HepG2 (cell line): ENCODE results near the gene TCAIM. TPM values are rescaled to one million over a fixed set of nuclear protein-coding genes. Genes with fewer than 3 reads are reported as not detected.

ENCODE experiments used
- EZH2 ChIP-seq: conservative IDR thresholded peaks from 2 replicates; pipeline ENCODE4 v1.6.1; 2012; ENCODE audit warnings: mild to moderate bottlenecking, low read depth, low read length, moderate library complexity
- KLF12 ChIP-seq: sonication (generic); formaldehyde crosslinking; IDR thresholded peaks from 2 replicates; pipeline ENCODE4 v1.4.0; 2020; ENCODE audit warnings: missing genetic modification reagents, borderline replicate concordance
- SOX13 ChIP-seq, 3 experiments: fragments of 450-650 bp in 1 of 3; sonication (generic) in 1 of 3; formaldehyde crosslinking in 1 of 3; IDR thresholded peaks in 2 of 3; conservative IDR thresholded peaks in 1 of 3; 2 replicates each; pipeline versions ENCODE4 v1.5.0 to v1.6.1; 2016 to 2020; ENCODE audit warnings: antibody characterized with exemption in 1 of 3, mild to moderate bottlenecking in 1 of 3, missing compliant biosample characterization in 1 of 3, missing genetic modification reagents in 1 of 3, moderate library complexity in 1 of 3
- YEATS4 ChIP-seq: sonication (generic); formaldehyde crosslinking; IDR thresholded peaks from 2 replicates; pipeline ENCODE4 v1.4.0; 2020; ENCODE audit warnings: missing genetic modification reagents, borderline replicate concordance
- ZMYM4 ChIP-seq: sonication (generic); formaldehyde crosslinking; IDR thresholded peaks from 2 replicates; pipeline ENCODE4 v1.8.1; 2023; ENCODE audit warnings: mild to moderate bottlenecking, missing genetic modification reagents
- ZNF121 ChIP-seq: sonication (generic); formaldehyde crosslinking; IDR thresholded peaks from 2 replicates; pipeline ENCODE4 v1.5.0; 2020; ENCODE audit warnings: mild to moderate bottlenecking, missing genetic modification reagents
- ZNF326 ChIP-seq: sonication (generic); formaldehyde crosslinking; IDR thresholded peaks from 2 replicates; pipeline ENCODE4 v1.4.0; 2020; ENCODE audit warnings: missing genetic modification reagents, borderline replicate concordance
- ZNF432 ChIP-seq: sonication (generic); formaldehyde crosslinking; IDR thresholded peaks from 2 replicates; pipeline ENCODE4 v1.5.0; 2020; ENCODE audit warnings: missing genetic modification reagents, mild to moderate bottlenecking, borderline replicate concordance
- ZNF589 ChIP-seq: sonication (generic); formaldehyde crosslinking; conservative IDR thresholded peaks from 2 replicates; pipeline ENCODE4 v1.8.0; 2022; ENCODE audit warnings: mild to moderate bottlenecking, moderate library complexity, missing genetic modification reagents
- ZNF7 ChIP-seq: IDR thresholded peaks from 2 replicates; pipeline ENCODE4 v1.6.1; 2016; ENCODE audit warnings: missing biosample characterization, missing genetic modification reagents
- ZNF816 ChIP-seq: sonication (generic); formaldehyde crosslinking; IDR thresholded peaks from 2 replicates; pipeline ENCODE4 v1.8.0; 2022; ENCODE audit warnings: missing genetic modification reagents, mild to moderate bottlenecking, borderline replicate concordance
- ZSCAN21 ChIP-seq: sonication (generic); formaldehyde crosslinking; IDR thresholded peaks from 2 replicates; pipeline ENCODE4 v1.8.0; 2022; ENCODE audit warnings: mild to moderate bottlenecking, missing genetic modification reagents, moderate library complexity, borderline replicate concordance
- polyA plus RNA-seq, 8 experiments: library from polyadenylated mRNA; depleted of rRNA in 3 of 8; stranded (reverse) in 7 of 8; unstranded in 1 of 8; fragments of >200 nt; fragmentation: Illumina TruSeq in 4 of 8; extraction: Trizol in 4 of 8; gene quantifications; 2 replicates each; pipeline versions ENCODE4 v1.2.1 to v1.2.3, GENCODE V29; 2011 to 2016; ENCODE audit warnings: low read depth in 4 of 8, missing spikeins in 1 of 8, mixed read lengths in 1 of 8; ENCODE audit not compliant: insufficient read depth in 1 of 8
- total RNA-seq, 5 experiments: library from RNA; depleted of rRNA; stranded (reverse); fragments of >200 nt; fragmentation: Illumina TruSeq; extraction: Trizol; gene quantifications; 2 replicates each; pipeline ENCODE4 v1.2.3, GENCODE V29; 2016; ENCODE audit warnings: low read depth in 1 of 5
- TF ChIP-seq, protein P1 (sequence below): sonication (generic); formaldehyde crosslinking; IDR thresholded peaks from 2 replicates; pipeline ENCODE4 v1.8.1; 2022; ENCODE audit warnings: low read depth, mild to moderate bottlenecking, missing genetic modification reagents
- TF ChIP-seq, protein P2 (sequence below): sonication (generic); formaldehyde crosslinking; conservative IDR thresholded peaks from 2 replicates; pipeline ENCODE4 v1.8.0; 2022; ENCODE audit warnings: missing genetic modification reagents
- TF ChIP-seq, protein P3 (sequence below): IDR thresholded peaks from 2 replicates; pipeline ENCODE4 v1.6.1; 2016; ENCODE audit warnings: low read depth
- TF ChIP-seq, protein P4 (sequence below): sonication (generic); formaldehyde crosslinking; IDR thresholded peaks from 2 replicates; pipeline ENCODE4 v1.8.1; 2022; ENCODE audit warnings: mild to moderate bottlenecking, missing genetic modification reagents
- TF ChIP-seq, protein P5 (sequence below): sonication (generic); formaldehyde crosslinking; IDR thresholded peaks from 2 replicates; pipeline ENCODE4 v1.4.0; 2020; ENCODE audit warnings: missing genetic modification reagents
- TF ChIP-seq, protein P6 (sequence below): sonication (generic); formaldehyde crosslinking; IDR thresholded peaks from 2 replicates; pipeline ENCODE4 v1.4.0; 2020; ENCODE audit warnings: mild to moderate bottlenecking, low read depth, missing genetic modification reagents

Gene TCAIM
- total and polyA plus RNA-seq, 2 of the 13 experiments (the other 11 are each of a cell fraction or from before 2014, with no cell fraction given) = 16.9 to 22.6 TPM

DNA sequence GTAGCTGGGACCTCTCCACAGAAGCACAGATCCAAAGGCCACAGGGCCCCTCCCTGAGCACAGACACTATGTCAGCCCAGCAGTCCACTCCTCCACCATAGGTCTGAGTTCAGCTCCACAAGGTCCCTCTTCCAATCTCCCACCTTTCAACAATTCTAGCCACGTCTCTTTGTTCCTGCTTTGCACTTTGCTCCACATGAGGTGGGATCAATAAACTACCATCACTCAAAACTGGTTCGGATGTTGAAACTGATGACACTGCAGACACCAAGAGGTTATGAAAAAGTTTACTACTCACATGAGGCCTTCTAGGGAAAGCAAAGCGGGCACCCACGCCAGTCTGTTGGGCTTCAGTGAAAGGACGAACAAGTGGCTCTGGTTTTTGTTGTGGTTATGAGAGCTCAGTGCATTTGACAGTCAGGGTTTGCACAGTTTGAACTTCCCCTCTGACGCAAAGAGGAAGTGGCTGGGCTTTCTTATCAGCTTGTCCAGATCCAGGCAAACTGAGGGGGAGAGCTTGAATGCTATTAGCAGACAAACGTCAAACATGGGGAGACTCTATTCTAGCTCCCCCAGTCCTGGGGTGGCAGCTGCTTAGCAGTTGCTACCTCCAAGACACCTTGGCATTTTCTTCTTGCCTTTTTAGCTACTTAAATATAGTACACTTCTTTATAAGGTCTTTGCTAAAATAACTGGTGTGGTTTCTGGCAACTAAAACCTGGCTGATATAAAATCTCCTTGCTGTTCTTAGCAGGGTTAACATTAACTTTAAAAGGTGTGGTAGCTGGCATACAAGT, 101.1 kb downstream of the TCAIM start (continued):
- TF ChIP-seq, protein P1, sequence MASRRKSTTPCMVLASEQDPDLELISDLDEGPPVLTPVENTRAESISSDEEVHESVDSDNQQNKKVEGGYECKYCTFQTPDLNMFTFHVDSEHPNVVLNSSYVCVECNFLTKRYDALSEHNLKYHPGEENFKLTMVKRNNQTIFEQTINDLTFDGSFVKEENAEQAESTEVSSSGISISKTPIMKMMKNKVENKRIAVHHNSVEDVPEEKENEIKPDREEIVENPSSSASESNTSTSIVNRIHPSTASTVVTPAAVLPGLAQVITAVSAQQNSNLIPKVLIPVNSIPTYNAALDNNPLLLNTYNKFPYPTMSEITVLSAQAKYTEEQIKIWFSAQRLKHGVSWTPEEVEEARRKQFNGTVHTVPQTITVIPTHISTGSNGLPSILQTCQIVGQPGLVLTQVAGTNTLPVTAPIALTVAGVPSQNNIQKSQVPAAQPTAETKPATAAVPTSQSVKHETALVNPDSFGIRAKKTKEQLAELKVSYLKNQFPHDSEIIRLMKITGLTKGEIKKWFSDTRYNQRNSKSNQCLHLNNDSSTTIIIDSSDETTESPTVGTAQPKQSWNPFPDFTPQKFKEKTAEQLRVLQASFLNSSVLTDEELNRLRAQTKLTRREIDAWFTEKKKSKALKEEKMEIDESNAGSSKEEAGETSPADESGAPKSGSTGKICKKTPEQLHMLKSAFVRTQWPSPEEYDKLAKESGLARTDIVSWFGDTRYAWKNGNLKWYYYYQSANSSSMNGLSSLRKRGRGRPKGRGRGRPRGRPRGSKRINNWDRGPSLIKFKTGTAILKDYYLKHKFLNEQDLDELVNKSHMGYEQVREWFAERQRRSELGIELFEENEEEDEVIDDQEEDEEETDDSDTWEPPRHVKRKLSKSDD (CRISPR knock-in tag) = peak; percentile 78; the same call in 1 of the 2 replicates
- TF ChIP-seq ZNF589 (CRISPR knock-in tag) = no peak
- no peak for TF ChIP-seq ZNF7 (CRISPR knock-in tag)
- TF ChIP-seq, protein P2, sequence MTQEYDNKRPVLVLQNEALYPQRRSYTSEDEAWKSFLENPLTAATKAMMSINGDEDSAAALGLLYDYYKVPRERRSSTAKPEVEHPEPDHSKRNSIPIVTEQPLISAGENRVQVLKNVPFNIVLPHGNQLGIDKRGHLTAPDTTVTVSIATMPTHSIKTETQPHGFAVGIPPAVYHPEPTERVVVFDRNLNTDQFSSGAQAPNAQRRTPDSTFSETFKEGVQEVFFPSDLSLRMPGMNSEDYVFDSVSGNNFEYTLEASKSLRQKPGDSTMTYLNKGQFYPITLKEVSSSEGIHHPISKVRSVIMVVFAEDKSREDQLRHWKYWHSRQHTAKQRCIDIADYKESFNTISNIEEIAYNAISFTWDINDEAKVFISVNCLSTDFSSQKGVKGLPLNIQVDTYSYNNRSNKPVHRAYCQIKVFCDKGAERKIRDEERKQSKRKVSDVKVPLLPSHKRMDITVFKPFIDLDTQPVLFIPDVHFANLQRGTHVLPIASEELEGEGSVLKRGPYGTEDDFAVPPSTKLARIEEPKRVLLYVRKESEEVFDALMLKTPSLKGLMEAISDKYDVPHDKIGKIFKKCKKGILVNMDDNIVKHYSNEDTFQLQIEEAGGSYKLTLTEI (CRISPR knock-in tag) = no peak
- TF ChIP-seq, protein P3, sequence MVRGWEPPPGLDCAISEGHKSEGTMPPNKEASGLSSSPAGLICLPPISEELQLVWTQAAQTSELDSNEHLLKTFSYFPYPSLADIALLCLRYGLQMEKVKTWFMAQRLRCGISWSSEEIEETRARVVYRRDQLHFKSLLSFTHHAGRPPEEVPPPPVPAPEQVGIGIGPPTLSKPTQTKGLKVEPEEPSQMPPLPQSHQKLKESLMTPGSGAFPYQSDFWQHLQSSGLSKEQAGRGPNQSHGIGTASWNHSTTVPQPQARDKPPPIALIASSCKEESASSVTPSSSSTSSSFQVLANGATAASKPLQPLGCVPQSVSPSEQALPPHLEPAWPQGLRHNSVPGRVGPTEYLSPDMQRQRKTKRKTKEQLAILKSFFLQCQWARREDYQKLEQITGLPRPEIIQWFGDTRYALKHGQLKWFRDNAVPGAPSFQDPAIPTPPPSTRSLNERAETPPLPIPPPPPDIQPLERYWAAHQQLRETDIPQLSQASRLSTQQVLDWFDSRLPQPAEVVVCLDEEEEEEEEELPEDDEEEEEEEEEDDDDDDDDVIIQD (CRISPR knock-in tag) = peak; percentile 66; the same call in 1 of the 2 replicates
- TF ChIP-seq, protein P4, sequence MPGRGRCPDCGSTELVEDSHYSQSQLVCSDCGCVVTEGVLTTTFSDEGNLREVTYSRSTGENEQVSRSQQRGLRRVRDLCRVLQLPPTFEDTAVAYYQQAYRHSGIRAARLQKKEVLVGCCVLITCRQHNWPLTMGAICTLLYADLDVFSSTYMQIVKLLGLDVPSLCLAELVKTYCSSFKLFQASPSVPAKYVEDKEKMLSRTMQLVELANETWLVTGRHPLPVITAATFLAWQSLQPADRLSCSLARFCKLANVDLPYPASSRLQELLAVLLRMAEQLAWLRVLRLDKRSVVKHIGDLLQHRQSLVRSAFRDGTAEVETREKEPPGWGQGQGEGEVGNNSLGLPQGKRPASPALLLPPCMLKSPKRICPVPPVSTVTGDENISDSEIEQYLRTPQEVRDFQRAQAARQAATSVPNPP = 0 out of 2 replicates have a peak, but pooled peaks have one; percentile 66
- TF ChIP-seq EZH2 = no peak
- TF ChIP-seq ZSCAN21 = no peak; the same call in 1 of the 2 replicates
- peak; percentile 93 for TF ChIP-seq YEATS4 (CRISPR knock-in tag)
- TF ChIP-seq KLF12 (CRISPR knock-in tag) = peak; percentile 56; the same call in 1 of the 2 replicates
- TF ChIP-seq ZNF326 (CRISPR knock-in tag) = no peak
- TF ChIP-seq, protein P5, sequence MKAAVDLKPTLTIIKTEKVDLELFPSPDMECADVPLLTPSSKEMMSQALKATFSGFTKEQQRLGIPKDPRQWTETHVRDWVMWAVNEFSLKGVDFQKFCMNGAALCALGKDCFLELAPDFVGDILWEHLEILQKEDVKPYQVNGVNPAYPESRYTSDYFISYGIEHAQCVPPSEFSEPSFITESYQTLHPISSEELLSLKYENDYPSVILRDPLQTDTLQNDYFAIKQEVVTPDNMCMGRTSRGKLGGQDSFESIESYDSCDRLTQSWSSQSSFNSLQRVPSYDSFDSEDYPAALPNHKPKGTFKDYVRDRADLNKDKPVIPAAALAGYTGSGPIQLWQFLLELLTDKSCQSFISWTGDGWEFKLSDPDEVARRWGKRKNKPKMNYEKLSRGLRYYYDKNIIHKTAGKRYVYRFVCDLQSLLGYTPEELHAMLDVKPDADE (CRISPR knock-in tag) = no peak
- TF ChIP-seq, protein P6, sequence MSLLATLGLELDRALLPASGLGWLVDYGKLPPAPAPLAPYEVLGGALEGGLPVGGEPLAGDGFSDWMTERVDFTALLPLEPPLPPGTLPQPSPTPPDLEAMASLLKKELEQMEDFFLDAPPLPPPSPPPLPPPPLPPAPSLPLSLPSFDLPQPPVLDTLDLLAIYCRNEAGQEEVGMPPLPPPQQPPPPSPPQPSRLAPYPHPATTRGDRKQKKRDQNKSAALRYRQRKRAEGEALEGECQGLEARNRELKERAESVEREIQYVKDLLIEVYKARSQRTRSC (CRISPR knock-in tag) = no peak
- peak; percentile 93 for TF ChIP-seq SOX13 (IDR thresholded peaks at IDR 0.05)
- peak in 1 of 2 experiments; percentile 98; a peak in 2 of 4 replicates for TF ChIP-seq SOX13 (CRISPR knock-in tag; conservative IDR thresholded peaks at IDR 0.05 in 1 of 2, IDR thresholded peaks at IDR 0.05 in 1 of 2)
- no peak for TF ChIP-seq ZNF432
- no peak for TF ChIP-seq ZNF121 (CRISPR knock-in tag)
- TF ChIP-seq ZNF816 = no peak; the same call in 1 of the 2 replicates
- peak; percentile 87 for TF ChIP-seq ZMYM4
